RWPE2 (cell line): ENCODE measurements around the gene PAIP1.

Experiments used
- ATAC-seq: fragments of 200-7000 bp; cut with Tn5 transposase; 3 replicates; pipeline ENCODE4 v1.9.1; 2021; ENCODE audit warnings: low read depth
- DNase-seq: peaks from one replicate; pipeline ENCODE4 v3.0.0-alpha.2; 2020; ENCODE audit warnings: low spot score
- H3K27ac ChIP-seq: fragments of 450-650 bp; 2 replicates; pipeline ENCODE4 v1.5.1; 2017; ENCODE audit warnings: mild to moderate bottlenecking; ENCODE audit not compliant: poor library complexity, severe bottlenecking
- H3K27me3 ChIP-seq: fragments of 250-450 bp; sonication (Bioruptor Pico); 2 replicates; pipeline ENCODE4 v1.5.1; 2021; ENCODE audit warnings: mild to moderate bottlenecking, moderate library complexity; ENCODE audit not compliant: insufficient read depth, poor library complexity, severe bottlenecking
- H3K36me3 ChIP-seq: fragments of 250-450 bp; sonication (Bioruptor Pico); 2 replicates; pipeline ENCODE4 v1.5.1; 2020; ENCODE audit warnings: low read depth, mild to moderate bottlenecking, moderate library complexity
- H3K4me1 ChIP-seq: fragments of 250-450 bp; sonication (Bioruptor Pico); 2 replicates; pipeline ENCODE4 v1.5.1; 2021; ENCODE audit warnings: mild to moderate bottlenecking, moderate library complexity; ENCODE audit not compliant: insufficient read depth, poor library complexity, severe bottlenecking
- H3K4me3 ChIP-seq: fragments of 250-450 bp; sonication (Bioruptor Pico); 2 replicates; pipeline ENCODE4 v1.5.1; 2021; ENCODE audit warnings: mild to moderate bottlenecking, moderate library complexity; ENCODE audit not compliant: severe bottlenecking
- H3K9me3 ChIP-seq: fragments of 250-450 bp; sonication (Bioruptor Pico); 2 replicates; pipeline ENCODE4 v1.5.1; 2021; ENCODE audit warnings: mild to moderate bottlenecking, moderate library complexity; ENCODE audit not compliant: severe bottlenecking
- CTCF ChIP-seq: fragments of 450-650 bp; IDR thresholded peaks from one replicate; pipeline ENCODE4 v1.5.1; 2017; ENCODE audit warnings: mild to moderate bottlenecking, moderate library complexity; ENCODE audit not compliant: poor library complexity, severe bottlenecking

Gene PAIP1

GRCh38 chr5:43497311-43498104, 59.4 kb downstream of the PAIP1 start:
- no peak for DNase-seq
- peaks cover 36% of the 10 kb centered on the region for H3K36me3 ChIP-seq
- H3K4me3 ChIP-seq, result no peak overlapping the region
- TF ChIP-seq CTCF, result no peak
- H3K9me3 ChIP-seq, result no peaks in the 10 kb centered on the region
- H3K27ac ChIP-seq, result no peak overlapping the region
- H3K27me3 ChIP-seq, result no peaks in the 10 kb centered on the region
- H3K4me1 ChIP-seq, result no peaks in the 10 kb centered on the region
- no peak for ATAC-seq

- no peaks in the 10 kb centered on the region for H3K27me3 ChIP-seq
- TF ChIP-seq CTCF, result no peak
- H3K27ac ChIP-seq, result no peak overlapping the region
- ATAC-seq, result no peak
- no peak for DNase-seq
- no peaks in the 10 kb centered on the region for H3K4me1 ChIP-seq
- H3K4me3 ChIP-seq, result no peak overlapping the region
- peaks cover 79% of the 10 kb centered on the region for H3K36me3 ChIP-seq
- no peaks in the 10 kb centered on the region for H3K9me3 ChIP-seq
Observed at GRCh38 chr5:43491326-43491725, 65.6 kb downstream of the PAIP1 start.

- Histone ChIP-seq H3K27me3 (no peaks in the 10 kb centered on the region), H3K4me1 (peaks cover 10% of the 10 kb centered on the region), H3K36me3 (peaks cover 47% of the 10 kb centered on the region), H3K27ac (no peak overlapping the region), H3K4me3 (no peak overlapping the region), H3K9me3 (no peaks in the 10 kb centered on the region)
- no peak for ATAC-seq
- DNase-seq, result no peak
- TF ChIP-seq CTCF, result no peak
Observed at GRCh38 chr5:43486353-43486752, 70.5 kb downstream of the PAIP1 start.

GRCh38 chr5:43485406-43485805, 71.5 kb downstream of the PAIP1 start:
- Histone ChIP-seq H3K9me3 (no peaks in the 10 kb centered on the region), H3K4me1 (peaks cover 10% of the 10 kb centered on the region), H3K4me3 (no peak overlapping the region), H3K36me3 (peaks cover 38% of the 10 kb centered on the region), H3K27me3 (no peaks in the 10 kb centered on the region), H3K27ac (no peak overlapping the region)
- DNase-seq (no peak), ATAC-seq (no peak)
- no peak for TF ChIP-seq CTCF
